ENCODE results near the gene FAM168A. TPM values are rescaled to one million over a fixed set of nuclear protein-coding genes. Genes with fewer than 3 reads are reported as not detected.

Gene FAM168A
- total and polyA plus RNA-seq, 9 of the 15 experiments (the other 6 are each of a cell fraction or from before 2014, with no cell fraction given) = 0.44 to 7.2 (median 2.9) TPM

- TF ChIP-seq MAZ (CRISPR knock-in tag; conservative IDR thresholded peaks at IDR 0.05 in 1 of 2, IDR thresholded peaks at IDR 0.05 in 1 of 2) (peak; percentile 94 to 96), RBFOX2 (IDR thresholded peaks at IDR 0.05; ENCODE audit: low read depth, low read length) (peak; percentile 88), FOXJ2 (tag; IDR thresholded peaks at IDR 0.05) (no peak), ZNF511 (CRISPR knock-in tag; IDR thresholded peaks at IDR 0.05) (no peak; the same call in 1 of the 2 replicates), CREM (IDR thresholded peaks at IDR 0.05; ENCODE audit: low read depth) (peak; percentile 91), HEY1 (CRISPR knock-in tag; IDR thresholded peaks at IDR 0.05; ENCODE audit: borderline replicate concordance) (no peak), CTCF (IDR thresholded peaks at IDR 0.05 in 2 of 3, conservative IDR thresholded peaks at IDR 0.05 in 1 of 3; ENCODE audit: insufficient read depth in 2 of 3, low read depth in 1 of 3, low read length in 3 of 3) (peak; percentile 90 to 95 (median 91)), CREBBP (IDR thresholded peaks at IDR 0.05; ENCODE audit: low read depth, low read length) (no peak), RUNX1 (IDR thresholded peaks at IDR 0.05; ENCODE audit: low read depth) (no peak), YY1 (IDR thresholded peaks at IDR 0.05; ENCODE audit: borderline replicate concordance in 1 of 3, control insufficient read depth in 1 of 3, extremely low read depth in 1 of 3, insufficient read depth in 3 of 3, insufficient read length in 1 of 3, insufficient replicate concordance in 2 of 3, low read depth in 1 of 3, low read length in 2 of 3) (peak in 2 of 3 experiments; percentile 70 to 73)
Observed at GRCh38 chr11:73376160-73376802, 221.6 kb downstream of the FAM168A start, which contains the start of gene RELT (continued).
